ENCODE results near the gene KLHL35.

GRCh38 chr11:75474240-75474639 is 41.2 kb upstream of the KLHL35 start:
- no peak for TF ChIP-seq POLR2A (IDR thresholded peaks at IDR 0.05)
- TF ChIP-seq CTCF (IDR thresholded peaks at IDR 0.05), result no peak
